ENCODE measurements around the gene CACNA1H.

GRCh38 chr16:1127101-1127500 lies 25.8 kb upstream of the CACNA1H start:
- TF ChIP-seq, protein P1, sequence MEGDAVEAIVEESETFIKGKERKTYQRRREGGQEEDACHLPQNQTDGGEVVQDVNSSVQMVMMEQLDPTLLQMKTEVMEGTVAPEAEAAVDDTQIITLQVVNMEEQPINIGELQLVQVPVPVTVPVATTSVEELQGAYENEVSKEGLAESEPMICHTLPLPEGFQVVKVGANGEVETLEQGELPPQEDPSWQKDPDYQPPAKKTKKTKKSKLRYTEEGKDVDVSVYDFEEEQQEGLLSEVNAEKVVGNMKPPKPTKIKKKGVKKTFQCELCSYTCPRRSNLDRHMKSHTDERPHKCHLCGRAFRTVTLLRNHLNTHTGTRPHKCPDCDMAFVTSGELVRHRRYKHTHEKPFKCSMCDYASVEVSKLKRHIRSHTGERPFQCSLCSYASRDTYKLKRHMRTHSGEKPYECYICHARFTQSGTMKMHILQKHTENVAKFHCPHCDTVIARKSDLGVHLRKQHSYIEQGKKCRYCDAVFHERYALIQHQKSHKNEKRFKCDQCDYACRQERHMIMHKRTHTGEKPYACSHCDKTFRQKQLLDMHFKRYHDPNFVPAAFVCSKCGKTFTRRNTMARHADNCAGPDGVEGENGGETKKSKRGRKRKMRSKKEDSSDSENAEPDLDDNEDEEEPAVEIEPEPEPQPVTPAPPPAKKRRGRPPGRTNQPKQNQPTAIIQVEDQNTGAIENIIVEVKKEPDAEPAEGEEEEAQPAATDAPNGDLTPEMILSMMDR (IDR thresholded peaks at IDR 0.05), result no peak
- no peak for TF ChIP-seq POLR2AphosphoS5 (IDR thresholded peaks at IDR 0.05)
